Tibial nerve (tissue), 4 donors: ENCODE data around the gene GNMT. TPM values are rescaled to one million over a fixed set of nuclear protein-coding genes. Genes with fewer than 3 reads are reported as not detected.
"Not testable (repeated sequence)": the region's sequence is repeated elsewhere in the genome, so short reads cannot be mapped to it uniquely, and the experiment has no call there.

Experiments used
- DNase-seq, 2 donors: peaks; one replicate each; pipeline ENCODE4 v3.0.0-alpha.2; 2019; ENCODE audit warnings: low spot score in 2 of 2
- H3K27ac ChIP-seq, 4 donors: fragments of 200-600 bp; sonication (generic) in 3 of 4; one replicate each; pipeline ENCODE4 v1.5.1; 2017 to 2019; ENCODE audit warnings: mild to moderate bottlenecking in 1 of 4
- H3K27me3 ChIP-seq, 2 donors: fragments of 200-600 bp; sonication (generic) in 1 of 2; one replicate each; pipeline versions ENCODE4 v1.5.1 to v1.6.0; 2017 to 2019
- H3K36me3 ChIP-seq, 3 donors: fragments of 200-600 bp; sonication (generic); one replicate each; pipeline ENCODE4 v1.5.1; 2018 to 2019
- H3K4me1 ChIP-seq, 4 donors: fragments of 200-600 bp; sonication (generic) in 3 of 4; one replicate each; pipeline ENCODE4 v1.5.1; 2017 to 2019
- H3K4me3 ChIP-seq, 4 donors: fragments of 200-600 bp; sonication (generic) in 3 of 4; one replicate each; pipeline ENCODE4 v1.5.1; 2017 to 2019; ENCODE audit warnings: mild to moderate bottlenecking in 1 of 4, moderate library complexity in 1 of 4
- H3K9me3 ChIP-seq, 4 donors: fragments of 200-600 bp; sonication (generic) in 3 of 4; one replicate each; pipeline ENCODE4 v1.5.1; 2017 to 2019
- CTCF ChIP-seq, 5 experiments: fragments of 200-600 bp in 3 of 5; fragments of 450-650 bp in 2 of 5; sonication (generic) in 3 of 5; IDR thresholded peaks; one replicate each; pipeline ENCODE4 v1.5.1; 2016 to 2019; ENCODE audit warnings: antibody characterized with exemption in 5 of 5, mild to moderate bottlenecking in 3 of 5, moderate library complexity in 2 of 5
- EP300 ChIP-seq, 2 donors: sonication (generic); formaldehyde crosslinking; IDR thresholded peaks; one replicate each; pipeline ENCODE4 v1.6.1; 2017; ENCODE audit warnings: antibody characterized with exemption in 2 of 2, mild to moderate bottlenecking in 1 of 2
- POLR2A ChIP-seq, 2 donors: fragments of 450-650 bp; IDR thresholded peaks; one replicate each; pipeline ENCODE4 v1.6.1; 2017; ENCODE audit warnings: antibody characterized with exemption in 2 of 2, mild to moderate bottlenecking in 2 of 2, moderate library complexity in 2 of 2
- WGBS, 2 donors: methylation state at CpG; one replicate each; pipeline ENCODE4 v1.1.5; 2018; 5-methylcytosine and 5-hydroxymethylcytosine counted together
- total RNA-seq, 4 donors: library from RNA; depleted of rRNA; stranded (reverse); fragments of >200 nt; gene quantifications; one replicate each; pipeline ENCODE4 v1.1.0, GENCODE V29; 2016

The GNMT gene
- total RNA-seq, 4 donors from 2014 or later: 2.0 to 3.1 (median 2.1) TPM; not detected in 1

GRCh38 chr6:42987533-42988451 is 27.2 kb downstream of the GNMT start:
- no peak for TF ChIP-seq CTCF (IDR thresholded peaks at IDR 0.05)
- no peak for TF ChIP-seq POLR2A (IDR thresholded peaks at IDR 0.05)
- TF ChIP-seq EP300 (IDR thresholded peaks at IDR 0.05): no peak
- Histone ChIP-seq H3K4me1 (peaks cover 0 to 60% (median 33%) of the 10 kb centered on the region in 4 donors), H3K27ac (no peak overlapping the region), H3K36me3 (peaks cover 0 to 37% (median 9%) of the 10 kb centered on the region in 3 donors), H3K9me3 (no peaks in the 10 kb centered on the region), H3K4me3 (no peak overlapping the region), H3K27me3 (no peaks in the 10 kb centered on the region)
- 74 to 76% methylated on average over 5 of the region's 5 CpGs for WGBS, 2 donors
- DNase-seq: no peak

GRCh38 chr6:42988486-42989020 is 28.0 kb downstream of the GNMT start:
- peaks cover 0 to 38% (median 9%) of the 10 kb centered on the region in 3 donors for H3K36me3 ChIP-seq
- peaks cover 0 to 53% (median 31%) of the 10 kb centered on the region in 4 donors for H3K4me1 ChIP-seq
- TF ChIP-seq POLR2A (IDR thresholded peaks at IDR 0.05) (no peak), EP300 (IDR thresholded peaks at IDR 0.05) (no peak), CTCF (IDR thresholded peaks at IDR 0.05) (no peak)
- no peak overlapping the region for H3K27ac ChIP-seq
- 53 to 80% methylated on average over 1 of the region's 1 CpG for WGBS, 2 donors
- no peaks in the 10 kb centered on the region for H3K9me3 ChIP-seq
- DNase-seq: peak in 1 of 2 donors; percentile 18
- H3K27me3 ChIP-seq: no peaks in the 10 kb centered on the region
- no peak overlapping the region for H3K4me3 ChIP-seq

GRCh38 chr6:42989923-42990322 is 29.4 kb downstream of the GNMT start:
- H3K27me3 ChIP-seq: no peaks in the 10 kb centered on the region
- H3K27ac ChIP-seq: peak overlapping the region in 1 of 4 donors; percentile 26
- H3K36me3 ChIP-seq: peaks cover 0 to 47% (median 9%) of the 10 kb centered on the region in 3 donors
- peaks cover 0 to 47% (median 29%) of the 10 kb centered on the region in 4 donors for H3K4me1 ChIP-seq
- no peak overlapping the region for H3K4me3 ChIP-seq
- no peak for DNase-seq
- no peak for TF ChIP-seq CTCF (IDR thresholded peaks at IDR 0.05)
- TF ChIP-seq POLR2A (IDR thresholded peaks at IDR 0.05): no peak
- TF ChIP-seq EP300 (IDR thresholded peaks at IDR 0.05): no peak
- H3K9me3 ChIP-seq: no peaks in the 10 kb centered on the region
- WGBS, 2 donors: 64 to 70% methylated on average over 5 of the region's 5 CpGs

- no peak for TF ChIP-seq CTCF (IDR thresholded peaks at IDR 0.05)
- TF ChIP-seq EP300 (IDR thresholded peaks at IDR 0.05): no peak
- TF ChIP-seq POLR2A (IDR thresholded peaks at IDR 0.05): no peak
- no peak for DNase-seq
- no peak overlapping the region for H3K4me3 ChIP-seq
- H3K36me3 ChIP-seq: peaks cover 0 to 47% (median 9%) of the 10 kb centered on the region in 3 donors
- H3K27me3 ChIP-seq: no peaks in the 10 kb centered on the region
- H3K4me1 ChIP-seq: peaks cover 0 to 14% (median 2%) of the 10 kb centered on the region in 4 donors
- H3K9me3 ChIP-seq: no peaks in the 10 kb centered on the region
- H3K27ac ChIP-seq: no peak overlapping the region
- 87 to 88% methylated on average over 2 of the region's 2 CpGs for WGBS, 2 donors
Measured at GRCh38 chr6:42993445-42993844, 32.9 kb downstream of the GNMT start.

GRCh38 chr6:42996513-42996912 is 36.0 kb downstream of the GNMT start:
- TF ChIP-seq EP300 (IDR thresholded peaks at IDR 0.05): no peak
- no peak for TF ChIP-seq CTCF (IDR thresholded peaks at IDR 0.05)
- TF ChIP-seq POLR2A (IDR thresholded peaks at IDR 0.05): no peak
- no peaks in the 10 kb centered on the region for H3K4me1 ChIP-seq
- peaks cover 0 to 24% (median 0%) of the 10 kb centered on the region in 3 donors for H3K36me3 ChIP-seq
- no peak overlapping the region for H3K4me3 ChIP-seq
- no peaks in the 10 kb centered on the region for H3K27me3 ChIP-seq
- DNase-seq: no peak
- no peaks in the 10 kb centered on the region for H3K9me3 ChIP-seq
- no peak overlapping the region for H3K27ac ChIP-seq

- not testable (repeated sequence) for H3K4me1 ChIP-seq, DNase-seq, H3K9me3 ChIP-seq, H3K27ac ChIP-seq, H3K4me3 ChIP-seq, H3K27me3 ChIP-seq
- H3K36me3 ChIP-seq: peaks cover 0 to 21% (median 0%) of the 10 kb centered on the region in 3 donors
- 95 to 96% methylated on average over 9 of the region's 9 CpGs for WGBS, 2 donors
Measured at GRCh38 chr6:42998205-42998604, 37.7 kb downstream of the GNMT start.
